Parathyroid adenoma (tissue), 2 donors: Measurements from ENCODE around the gene BCKDHA.

Experiments used
- H2AFZ ChIP-seq: fragments of 300-600 bp; sonication (generic); one replicate; pipeline ENCODE4 v1.7.0; 2017; ENCODE audit warnings: antibody characterized with exemption, mild to moderate bottlenecking
- H3K27ac ChIP-seq: fragments of 300-600 bp; sonication (generic); one replicate; pipeline ENCODE4 v1.7.0; 2017
- H3K27me3 ChIP-seq: fragments of 300-600 bp; sonication (generic); one replicate; pipeline ENCODE4 v1.7.0; 2017; ENCODE audit warnings: low read length; ENCODE audit not compliant: control insufficient read depth, insufficient read depth
- H3K36me3 ChIP-seq: fragments of 300-600 bp; sonication (generic); one replicate; pipeline ENCODE4 v1.7.0; 2017; ENCODE audit warnings: low read length; ENCODE audit not compliant: control insufficient read depth, insufficient read depth
- H3K4me1 ChIP-seq: fragments of 300-600 bp; sonication (generic); one replicate; pipeline ENCODE4 v1.7.0; 2017; ENCODE audit warnings: control low read depth
- H3K4me2 ChIP-seq: fragments of 300-600 bp; sonication (generic); one replicate; pipeline ENCODE4 v1.7.0; 2017; ENCODE audit warnings: low read length
- H3K4me3 ChIP-seq: fragments of 300-600 bp; sonication (generic); one replicate; pipeline ENCODE4 v1.7.0; 2017; ENCODE audit warnings: low read depth, low read length
- H3K79me2 ChIP-seq: fragments of 300-600 bp; sonication (generic); one replicate; pipeline ENCODE4 v1.7.0; 2017; ENCODE audit warnings: control low read depth
- H3K9ac ChIP-seq: fragments of 300-600 bp; sonication (generic); one replicate; pipeline ENCODE4 v1.7.0; 2017; ENCODE audit warnings: mild to moderate bottlenecking
- H3K9me3 ChIP-seq: fragments of 300-600 bp; sonication (generic); one replicate; pipeline ENCODE4 v1.7.0; 2017; ENCODE audit warnings: low read length; ENCODE audit not compliant: control insufficient read depth
- CTCF ChIP-seq: fragments of 300-600 bp; sonication (generic); IDR thresholded peaks from one replicate; pipeline ENCODE4 v1.7.0; 2017; ENCODE audit warnings: antibody characterized with exemption, mild to moderate bottlenecking
- donor health status: primary hyperparathyroidism.

The BCKDHA gene

GRCh38 chr19:41355802-41356201 is 41.8 kb upstream of the BCKDHA start:
- Histone ChIP-seq H3K4me2 (no peak overlapping the region), H2AFZ (no peak overlapping the region), H3K79me2 (peaks cover 2% of the 10 kb centered on the region), H3K27ac (no peak overlapping the region), H3K36me3 (no peaks in the 10 kb centered on the region), H3K9ac (no peak overlapping the region), H3K4me1 (no peaks in the 10 kb centered on the region), H3K27me3 (no peaks in the 10 kb centered on the region), H3K4me3 (no peak overlapping the region), H3K9me3 (no peaks in the 10 kb centered on the region)
- no peak for TF ChIP-seq CTCF

GRCh38 chr19:41356984-41357739 is 40.5 kb upstream of the BCKDHA start:
- Histone ChIP-seq H3K4me2 (no peak overlapping the region), H3K27ac (no peak overlapping the region), H3K27me3 (no peaks in the 10 kb centered on the region), H2AFZ (no peak overlapping the region), H3K9me3 (no peaks in the 10 kb centered on the region), H3K4me1 (no peaks in the 10 kb centered on the region), H3K36me3 (no peaks in the 10 kb centered on the region), H3K9ac (no peak overlapping the region), H3K79me2 (peaks cover 2% of the 10 kb centered on the region), H3K4me3 (no peak overlapping the region)
- no peak for TF ChIP-seq CTCF

GRCh38 chr19:41357746-41358145 is 39.9 kb upstream of the BCKDHA start:
- Histone ChIP-seq H2AFZ (no peak overlapping the region), H3K36me3 (no peaks in the 10 kb centered on the region), H3K79me2 (peaks cover 2% of the 10 kb centered on the region), H3K9me3 (no peaks in the 10 kb centered on the region), H3K27me3 (no peaks in the 10 kb centered on the region), H3K4me3 (no peak overlapping the region), H3K4me2 (no peak overlapping the region), H3K27ac (no peak overlapping the region), H3K9ac (no peak overlapping the region), H3K4me1 (no peaks in the 10 kb centered on the region)
- no peak for TF ChIP-seq CTCF

GRCh38 chr19:41359741-41360140 is 37.9 kb upstream of the BCKDHA start:
- H3K4me3 ChIP-seq: no peak overlapping the region
- H3K36me3 ChIP-seq: no peaks in the 10 kb centered on the region
- no peak overlapping the region for H3K4me2 ChIP-seq
- H3K9ac ChIP-seq: no peak overlapping the region
- no peaks in the 10 kb centered on the region for H3K27me3 ChIP-seq
- peaks cover 7% of the 10 kb centered on the region for H3K79me2 ChIP-seq
- H3K4me1 ChIP-seq: no peaks in the 10 kb centered on the region
- no peaks in the 10 kb centered on the region for H3K9me3 ChIP-seq
- no peak for TF ChIP-seq CTCF
- no peak overlapping the region for H3K27ac ChIP-seq
- no peak overlapping the region for H2AFZ ChIP-seq
